HG02678 (cell line): ENCODE measurements around the gene PRKN.
"Not testable (repeated sequence)": the region's sequence is repeated elsewhere in the genome, so short reads cannot be mapped to it uniquely, and the experiment has no call there.

Experiments used
- ATAC-seq: cut with Tn5 transposase; IDR thresholded peaks from one replicate; pipeline ENCODE4 v1.9.1; 2021; ENCODE audit warnings: mild to moderate bottlenecking, moderate library complexity; ENCODE audit not compliant: unreplicated experiment

PRKN gene

DNA sequence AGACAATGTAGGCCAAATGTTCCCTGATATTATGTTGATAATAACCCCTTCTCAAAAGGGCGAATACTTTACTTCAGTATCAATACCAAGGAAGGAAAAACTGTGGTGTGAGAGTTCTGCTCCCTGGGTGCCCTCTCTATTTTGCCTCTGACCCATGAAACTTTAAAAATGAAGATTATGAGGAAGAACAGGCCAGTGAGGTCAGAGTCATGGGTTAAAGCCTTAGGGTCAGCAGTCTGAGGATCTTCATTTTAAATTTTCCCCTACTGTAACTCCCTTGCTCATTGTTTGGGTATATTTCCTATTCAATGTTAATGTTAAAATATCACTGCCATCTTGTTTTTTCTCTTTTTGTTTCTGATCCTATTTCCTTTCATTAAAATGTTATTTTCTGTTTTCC lies 47.9 kb downstream of the PRKN start:
- ATAC-seq, result no peak

DNA sequence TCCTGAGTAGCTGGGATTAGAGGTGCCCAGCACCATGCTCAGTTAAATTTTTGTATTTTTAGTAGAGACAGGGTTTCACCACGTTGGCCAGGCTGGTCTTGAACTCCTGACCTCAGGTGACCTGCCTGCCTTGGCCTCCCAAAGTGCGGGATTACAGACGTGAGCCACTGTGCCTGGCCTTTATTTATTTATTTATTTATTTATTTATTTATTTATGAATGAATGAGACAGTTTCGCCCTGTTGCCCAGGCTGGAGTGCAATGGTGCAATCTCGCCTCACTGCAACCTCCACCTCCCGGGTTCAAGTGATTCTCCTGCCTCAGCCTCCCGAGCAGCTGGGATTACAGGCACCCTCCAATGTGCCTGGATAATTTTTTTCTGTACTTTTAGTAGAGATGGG lies 48.7 kb downstream of the PRKN start:
- not testable (repeated sequence) for ATAC-seq

DNA sequence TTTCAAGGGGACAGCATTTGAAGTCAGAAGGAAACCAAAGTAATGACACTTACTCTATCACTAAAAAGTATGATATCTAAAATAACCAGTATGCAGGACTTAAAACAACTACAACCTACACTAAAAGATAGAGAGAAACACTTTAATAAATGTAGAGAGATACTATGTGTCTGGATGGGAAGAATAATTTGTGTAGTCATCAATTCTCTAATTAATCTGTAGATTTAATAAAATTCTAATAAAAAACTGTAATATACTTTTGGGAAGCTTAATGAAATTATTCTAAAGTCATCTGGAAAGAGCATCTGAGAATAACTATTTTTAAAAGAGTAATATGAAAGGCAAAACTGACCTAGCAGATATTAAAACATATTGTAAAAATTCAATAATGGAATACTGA lies 52.1 kb downstream of the PRKN start:
- ATAC-seq, result no peak

DNA sequence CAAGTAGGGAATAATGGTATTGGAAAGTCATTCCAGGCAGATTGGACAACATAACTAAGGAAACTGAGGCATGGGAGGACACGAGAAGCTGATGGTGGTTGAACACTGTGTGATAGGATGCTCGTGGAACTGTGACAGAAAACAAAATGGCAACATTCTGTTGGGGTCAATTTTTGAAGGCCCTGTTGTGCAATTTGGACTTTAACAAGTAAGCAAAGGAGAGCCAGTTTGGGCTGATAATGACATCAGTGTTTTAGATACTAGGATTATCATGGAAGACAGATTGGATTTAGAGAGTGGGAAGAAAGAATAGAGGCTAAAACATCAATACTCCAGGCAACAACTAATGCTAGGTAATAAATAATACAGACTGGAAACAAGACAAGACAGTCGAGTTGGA lies 53.1 kb downstream of the PRKN start:
- ATAC-seq, result no peak

DNA sequence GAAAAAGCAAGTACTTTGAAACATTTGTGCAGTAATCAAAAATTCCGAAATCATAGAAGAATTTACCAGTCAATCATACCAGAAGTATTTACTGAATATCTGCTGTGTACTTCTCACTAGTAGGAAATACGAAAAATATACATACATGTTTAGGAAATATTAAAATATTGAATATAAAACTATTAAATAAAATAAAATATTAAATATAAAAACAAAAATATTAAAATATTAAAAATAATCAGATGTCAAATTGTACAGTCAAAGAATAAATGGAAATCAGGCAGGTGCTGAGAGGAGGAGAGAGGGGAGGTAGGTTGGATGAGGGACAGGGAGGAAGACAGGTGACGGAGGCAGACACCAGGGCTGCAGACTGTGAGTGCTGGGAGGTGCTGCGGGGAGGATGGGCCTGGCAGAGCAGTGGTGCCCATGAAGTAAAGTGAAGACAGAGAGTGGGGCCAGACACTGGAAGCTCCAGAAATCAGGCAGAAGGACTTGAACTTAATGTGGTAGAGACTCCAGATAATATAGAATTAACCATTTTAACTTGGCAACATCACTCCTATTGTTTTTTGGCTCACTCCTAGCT lies 55.9 kb downstream of the PRKN start:
- no peak for ATAC-seq

DNA sequence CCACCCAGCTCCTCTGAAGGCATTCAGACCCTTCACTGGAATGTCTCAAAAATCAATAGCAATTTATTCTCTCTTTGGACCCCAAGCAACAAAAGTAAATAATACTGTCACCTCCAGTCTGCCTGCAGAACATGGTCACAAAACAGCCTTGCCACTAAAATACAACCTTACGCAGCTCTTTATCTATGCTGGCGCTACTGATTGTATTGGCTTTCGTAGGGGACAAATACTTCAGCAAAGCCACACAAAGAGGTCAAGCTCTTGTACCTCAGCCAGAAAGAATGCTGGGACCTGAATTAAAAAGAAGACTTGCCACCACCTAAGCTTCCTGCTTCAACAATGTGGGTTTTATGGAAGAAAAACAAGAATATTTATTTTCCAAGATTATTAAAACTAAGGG lies 57.2 kb downstream of the PRKN start:
- no peak for ATAC-seq

DNA sequence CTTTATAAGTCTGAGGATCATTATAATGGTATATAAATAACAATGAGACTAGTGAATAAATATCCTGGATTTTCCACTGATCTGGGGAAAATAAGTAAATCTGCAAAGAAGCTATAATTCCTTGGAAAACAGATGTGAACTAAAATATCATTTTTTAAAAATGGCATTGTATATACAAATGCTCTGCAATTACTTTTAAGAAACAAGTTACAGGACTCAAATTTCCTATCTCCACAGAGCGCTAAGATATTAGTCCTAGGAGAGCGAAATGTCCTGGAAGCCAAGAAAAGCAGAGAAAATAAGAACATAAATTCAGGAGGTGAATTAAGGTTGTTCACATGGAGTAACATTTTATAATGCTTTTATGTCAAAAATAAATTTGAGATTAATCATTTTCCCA lies 61.3 kb downstream of the PRKN start:
- ATAC-seq, result no peak

DNA sequence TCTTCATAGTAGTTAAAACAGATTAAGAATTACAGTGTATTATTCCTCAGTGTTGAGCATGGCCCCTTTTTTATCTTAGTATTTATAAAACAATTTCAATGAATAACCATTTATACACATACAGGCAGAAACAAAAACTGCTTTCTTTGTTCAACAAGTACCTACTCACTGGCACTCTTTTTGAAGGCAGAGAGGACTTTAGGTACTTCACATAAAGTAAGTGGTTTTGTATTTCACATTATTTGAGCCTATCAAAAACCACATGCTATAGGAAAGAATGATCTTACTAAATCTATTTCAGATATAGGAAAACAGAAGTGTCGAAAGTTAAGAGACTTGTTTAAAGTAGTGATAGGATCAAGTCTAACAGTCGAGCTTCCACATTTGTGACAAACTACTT lies 73.8 kb downstream of the PRKN start:
- no peak for ATAC-seq

DNA sequence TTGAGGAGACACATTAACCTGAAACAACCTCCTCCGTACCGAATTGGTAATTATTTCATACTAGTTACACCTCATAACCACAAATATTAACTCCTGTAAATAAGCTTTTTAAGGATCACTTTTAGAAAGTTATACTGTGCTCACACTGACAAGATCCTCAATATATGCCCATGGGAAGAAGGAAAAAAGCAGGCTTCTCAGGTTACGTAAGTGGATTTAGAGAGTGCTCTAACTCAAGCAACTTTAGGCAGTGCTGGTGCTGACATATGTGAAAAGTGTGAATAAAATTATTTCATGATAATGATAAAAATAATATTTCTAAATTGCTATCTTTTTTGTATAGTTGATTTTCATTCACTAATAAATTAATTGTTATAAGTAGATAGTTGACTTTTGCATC lies 76.1 kb downstream of the PRKN start:
- ATAC-seq, result no peak

DNA sequence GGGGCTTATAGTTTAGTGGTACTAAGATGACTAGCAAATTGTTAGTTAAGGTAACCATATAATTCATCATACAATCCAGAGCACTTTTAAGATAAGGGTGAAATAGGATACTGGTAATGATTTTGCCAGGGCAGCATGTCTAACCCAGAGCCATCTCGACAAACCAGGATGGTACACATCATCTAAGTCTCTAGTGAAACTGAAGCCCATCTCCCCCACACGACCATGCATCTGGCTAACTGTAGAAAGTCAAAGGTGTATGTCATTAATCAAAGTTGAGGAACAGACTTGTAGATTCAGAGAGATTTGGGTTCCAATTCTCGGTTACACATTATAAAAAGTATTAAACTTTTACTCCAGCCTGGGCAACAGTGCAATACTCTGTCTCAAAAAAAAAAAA lies 78.3 kb downstream of the PRKN start:
- ATAC-seq, result no peak

DNA sequence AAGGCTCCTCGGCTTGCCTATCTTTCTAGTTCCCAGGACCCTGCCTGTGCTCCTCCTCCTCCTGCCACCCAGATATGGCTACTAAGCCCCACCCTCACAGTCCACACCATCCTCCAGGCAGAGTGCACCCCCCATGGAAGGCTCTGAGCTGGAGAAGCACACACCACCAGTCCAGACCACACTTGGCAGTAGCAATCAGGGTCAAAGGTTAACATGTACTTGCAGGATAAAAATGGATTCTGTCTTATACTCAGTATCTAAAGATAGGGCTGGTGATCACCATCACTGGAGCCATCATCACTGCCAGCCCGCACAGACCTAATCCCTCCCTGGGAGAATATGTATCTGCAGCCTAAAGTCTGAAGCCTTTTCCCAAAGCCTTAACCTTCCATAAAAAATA lies 83.4 kb downstream of the PRKN start:
- no peak for ATAC-seq

DNA sequence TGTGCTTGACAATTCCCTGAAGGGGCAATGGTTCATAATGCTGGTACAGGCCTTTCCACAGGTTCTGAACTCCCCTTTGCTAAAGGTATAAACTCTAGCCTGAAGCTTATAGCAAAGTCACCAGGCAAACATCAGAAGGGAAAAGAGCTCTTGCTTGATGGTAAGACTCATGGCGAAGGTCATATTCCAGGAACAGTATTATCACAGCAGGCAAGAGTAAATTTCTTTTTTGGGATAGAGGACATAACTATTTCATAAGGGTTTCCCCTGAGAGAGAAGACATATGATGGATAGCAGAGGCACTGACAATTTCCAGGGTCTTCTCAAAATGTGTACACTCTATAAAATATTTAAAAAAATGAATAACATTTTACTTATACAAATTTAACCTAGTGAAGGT lies 86.8 kb downstream of the PRKN start:
- ATAC-seq, result no peak

DNA sequence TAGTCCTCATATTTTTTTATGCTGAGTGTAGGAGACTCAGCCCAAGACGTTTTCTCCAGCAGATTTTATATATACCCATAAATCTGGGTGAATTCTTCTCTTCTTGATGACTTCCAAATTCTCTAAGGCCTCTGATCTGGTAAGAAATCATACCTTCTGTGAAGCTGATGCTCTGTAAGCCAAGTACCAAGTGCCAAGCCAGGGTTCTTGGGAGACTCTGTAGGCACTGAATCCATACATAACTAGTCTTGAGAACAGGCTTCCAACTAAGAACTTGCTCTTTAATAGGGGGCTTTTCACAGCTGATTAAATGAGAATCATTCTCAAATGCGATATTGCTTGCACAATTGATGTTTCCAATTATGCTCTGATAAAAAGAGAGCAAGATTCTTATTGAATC lies 87.6 kb downstream of the PRKN start:
- no peak for ATAC-seq

DNA sequence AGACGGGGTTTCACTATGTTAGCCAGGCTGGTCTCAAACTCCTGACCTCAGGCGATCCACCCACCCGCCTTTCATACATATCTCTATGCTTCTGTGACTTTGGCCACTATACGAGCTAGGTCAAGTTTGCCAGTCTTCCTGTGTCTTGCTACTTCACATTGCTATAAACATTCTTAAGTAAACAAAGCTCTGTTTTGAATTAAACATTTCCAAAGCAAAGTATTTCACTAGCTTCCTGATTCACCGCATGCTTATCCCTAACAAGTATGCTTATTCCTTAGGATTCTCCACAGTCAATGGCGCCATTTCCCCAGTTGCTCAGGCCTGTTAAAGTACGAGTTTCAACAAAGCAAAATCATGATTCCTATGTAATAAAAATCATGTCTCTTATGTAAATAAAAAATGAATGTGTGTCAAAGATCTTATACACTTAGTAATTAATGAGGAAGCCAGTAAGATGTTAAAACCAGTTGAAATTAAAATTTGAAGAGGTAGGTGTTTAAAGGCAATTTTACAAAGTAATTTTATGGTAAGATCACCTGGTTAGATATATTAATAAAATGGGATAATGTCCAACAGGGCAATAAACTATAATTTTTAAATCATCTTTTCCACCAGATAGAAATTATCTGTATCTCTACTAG lies 88.5 kb downstream of the PRKN start:
- ATAC-seq, result no peak

DNA sequence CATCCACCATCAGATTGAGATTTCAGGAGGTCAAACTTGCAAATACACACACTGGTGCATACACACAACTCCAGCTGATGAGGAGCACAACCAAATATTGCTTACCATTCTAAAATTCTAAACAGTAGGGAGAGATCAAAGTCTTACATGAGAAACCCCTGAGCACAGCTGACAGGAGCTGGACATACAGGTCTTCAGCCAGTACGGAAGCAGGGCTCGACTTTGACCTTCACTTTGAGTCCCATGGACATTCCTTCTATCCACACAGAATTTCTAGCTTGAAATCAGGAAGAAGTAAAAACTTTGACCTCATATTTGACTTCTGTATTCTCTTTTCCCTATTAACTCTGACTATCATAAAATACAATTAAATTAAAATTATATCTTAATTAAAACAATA lies 90.2 kb downstream of the PRKN start:
- ATAC-seq, result no peak

DNA sequence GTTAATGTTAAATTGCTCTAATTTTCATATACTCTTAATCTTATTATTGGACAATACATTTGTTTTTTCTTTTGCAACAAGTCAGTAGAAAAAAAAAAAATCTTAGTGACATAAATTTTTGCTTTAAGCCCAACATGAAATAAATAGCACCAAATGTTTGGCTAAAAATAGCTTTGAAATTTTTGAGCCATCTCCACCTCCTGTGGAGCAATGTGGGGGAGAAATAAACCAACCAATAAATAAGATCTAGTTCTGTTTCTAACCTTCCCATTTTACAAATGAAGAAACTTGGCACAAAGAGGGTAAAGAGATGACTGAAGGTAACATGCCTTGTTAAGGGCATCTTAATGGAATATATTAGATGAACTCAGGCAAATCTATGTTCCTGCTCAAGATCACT lies 91.4 kb downstream of the PRKN start:
- no peak for ATAC-seq

DNA sequence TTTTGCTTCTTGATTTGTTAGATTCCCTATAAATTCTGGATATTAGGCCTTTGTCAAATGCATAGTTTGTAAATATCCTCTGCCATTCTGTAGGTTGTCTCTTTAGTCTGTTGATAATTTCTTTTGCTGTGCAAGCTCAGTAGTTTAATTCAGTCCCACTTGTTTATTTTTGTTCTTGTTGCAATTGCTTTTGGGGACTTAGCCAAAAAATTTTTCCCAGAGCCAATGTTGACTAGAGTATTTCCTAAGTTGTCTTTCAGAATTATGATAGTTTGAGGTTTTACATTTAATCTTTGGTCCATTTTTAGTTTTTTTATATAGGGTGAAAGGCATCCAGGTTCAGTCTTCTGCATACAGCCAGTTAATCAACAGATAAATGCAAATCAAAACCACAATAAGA lies 96.0 kb downstream of the PRKN start:
- ATAC-seq, result no peak

DNA sequence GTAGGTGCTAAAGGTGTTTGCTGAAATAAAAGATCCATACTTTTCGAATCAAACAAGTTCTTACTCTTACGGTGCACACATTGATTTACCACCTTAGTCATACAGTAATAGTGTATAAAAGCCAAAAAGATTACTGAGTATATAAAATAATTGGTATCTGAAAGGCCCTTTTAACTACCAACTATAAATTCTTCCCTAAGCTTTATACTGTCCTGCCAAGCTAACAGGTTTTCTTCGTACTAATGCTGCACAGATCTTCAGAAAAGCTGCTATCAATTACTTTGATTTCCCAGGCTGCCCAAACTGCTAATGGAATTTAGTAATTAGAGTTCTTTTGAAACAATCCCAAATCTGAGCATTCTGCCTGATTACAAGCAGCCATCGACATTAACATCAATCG lies 97.5 kb downstream of the PRKN start:
- ATAC-seq, result no peak

DNA sequence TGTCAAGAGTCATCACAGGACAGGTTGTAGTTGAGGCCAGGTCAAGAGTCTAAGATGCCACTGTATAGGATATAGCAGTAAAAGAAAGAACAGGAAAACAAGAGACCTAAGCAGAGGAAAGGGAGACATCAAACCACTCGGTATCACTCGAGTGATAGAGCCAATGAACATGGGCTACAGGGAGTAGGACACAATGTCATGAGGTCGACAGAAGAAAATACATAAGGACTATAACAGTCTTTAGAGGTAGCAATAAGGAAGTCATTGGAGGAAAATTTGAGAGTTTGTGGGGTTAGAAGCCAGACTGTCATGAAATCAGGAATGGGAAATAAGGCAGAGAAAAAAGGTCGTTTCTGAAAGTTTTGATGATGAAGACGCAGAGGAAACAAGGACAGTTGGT lies 99.7 kb downstream of the PRKN start:
- no peak for ATAC-seq

DNA sequence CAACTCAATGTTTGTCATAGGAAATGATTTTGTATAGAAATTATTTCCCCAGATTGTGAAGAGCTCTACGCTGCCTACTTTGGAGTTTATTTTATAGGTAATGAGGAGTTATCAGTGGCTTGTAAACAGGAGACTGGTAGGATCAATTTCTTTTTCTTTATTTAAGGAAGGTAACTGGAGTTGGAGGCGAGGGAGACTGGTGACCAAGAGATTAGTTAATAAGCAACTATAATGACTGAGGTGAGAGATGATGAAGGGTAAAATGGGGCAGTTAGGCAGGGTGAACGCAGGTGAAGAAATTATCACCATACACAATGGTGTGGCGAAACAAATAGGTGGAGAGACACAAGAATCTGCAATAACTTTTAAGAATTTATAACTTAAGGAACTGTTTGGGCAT lies 100.2 kb downstream of the PRKN start:
- ATAC-seq, result no peak

DNA sequence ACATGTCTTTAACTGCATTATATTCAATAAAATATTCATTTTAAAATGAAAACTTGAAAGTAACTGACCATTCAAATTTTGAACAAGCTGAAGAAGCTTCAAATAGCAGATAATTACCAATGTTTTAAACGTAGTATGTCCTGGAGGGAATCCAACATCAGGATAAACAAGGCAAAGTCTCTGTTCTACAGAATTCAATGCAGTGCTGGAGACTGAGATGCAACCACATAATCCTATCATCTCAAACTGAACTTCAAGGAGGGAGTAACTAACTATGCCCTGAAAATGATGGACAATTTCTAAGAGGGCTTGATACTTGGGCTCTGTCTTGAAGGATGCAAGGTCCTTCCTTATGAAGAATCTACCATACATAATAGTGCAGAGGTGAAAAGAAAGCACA lies 100.7 kb downstream of the PRKN start:
- ATAC-seq, result no peak

DNA sequence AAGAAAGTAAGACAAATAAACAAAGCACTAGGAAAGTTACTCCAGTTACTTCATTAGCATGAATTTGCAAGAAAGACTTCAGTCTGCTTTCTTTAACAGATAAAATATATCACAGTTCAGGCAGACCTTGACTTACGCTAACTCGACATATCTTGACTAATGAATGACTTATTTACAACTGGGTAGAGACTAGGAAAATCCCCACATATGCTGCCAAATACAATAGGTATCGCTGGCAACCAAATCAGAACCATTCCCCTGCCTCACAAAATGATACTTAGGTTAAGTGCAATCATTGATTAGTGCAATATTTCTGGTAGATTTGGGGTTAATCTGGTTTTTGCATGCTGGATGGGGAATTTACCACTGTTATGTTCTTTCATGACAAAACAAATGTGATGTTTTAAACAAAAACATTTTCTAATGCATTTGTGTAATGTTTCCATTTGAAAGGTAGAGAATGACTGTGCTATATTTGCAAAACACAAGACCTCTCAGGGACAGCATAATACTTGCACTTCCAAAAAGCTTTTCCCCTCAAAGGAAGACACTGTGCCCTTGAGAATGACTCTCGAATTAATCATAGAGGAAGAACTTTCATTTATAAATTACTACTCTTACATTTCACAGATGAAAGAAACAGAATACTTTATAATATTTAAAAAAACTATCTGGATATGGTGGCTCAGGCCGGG lies 101.6 kb downstream of the PRKN start:
- ATAC-seq, result no peak

DNA sequence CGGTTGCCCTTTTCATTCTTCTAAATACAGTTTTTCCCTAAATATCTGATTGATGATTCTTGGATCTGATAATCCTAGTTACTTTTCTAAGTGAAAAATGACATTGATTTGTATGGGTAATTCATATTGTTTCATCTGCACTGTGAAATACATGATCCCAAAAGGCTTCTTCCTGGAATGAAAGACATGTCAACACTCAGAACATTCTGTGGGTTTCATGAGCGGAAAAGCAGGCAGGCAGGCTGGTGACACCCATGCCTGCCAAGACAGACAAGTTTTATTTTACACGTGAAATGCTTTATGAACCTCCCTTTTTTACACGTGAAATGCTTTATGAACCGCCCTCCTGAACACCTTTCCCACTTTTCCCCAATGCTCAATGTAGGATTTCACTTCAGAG lies 105.0 kb downstream of the PRKN start:
- no peak for ATAC-seq
